Activated naive CD4-positive, alpha-beta T cell treated with anti-CD3 and anti-CD28 coated beads, Interleukin-2, amount 10 ng/mL, durations not matched to agents 7 days and 5 days (primary cell): ENCODE results near the gene CERS1.

Experiments used
- CTCF ChIA-PET: fragments of 350-600 bp; sonication (Branson Sonifier 250); formaldehyde crosslinking; loops from one replicate; lab custom pipeline; 2021; ENCODE audit warnings: antibody characterized with exemption; lab: Charles Lee
- DNase-seq: peaks from one replicate; pipeline ENCODE4 v3.0.0-alpha.2; 2020
- H3K27ac Mint-ChIP-seq: one replicate; pipeline ENCODE4 v1.8.0; 2021; ENCODE audit warnings: mild to moderate bottlenecking, moderate library complexity, mixed read lengths
- H3K27me3 Mint-ChIP-seq: one replicate; pipeline ENCODE4 v1.8.0; 2021; ENCODE audit warnings: mild to moderate bottlenecking, mixed read lengths
- H3K36me3 Mint-ChIP-seq: one replicate; pipeline ENCODE4 v1.8.0; 2021; ENCODE audit warnings: mixed read lengths
- H3K4me1 Mint-ChIP-seq: one replicate; pipeline ENCODE4 v1.8.0; 2021; ENCODE audit warnings: mixed read lengths
- H3K4me3 Mint-ChIP-seq: one replicate; pipeline ENCODE4 v1.8.0; 2021; ENCODE audit warnings: mild to moderate bottlenecking, moderate library complexity, mixed read lengths
- H3K9me3 Mint-ChIP-seq: one replicate; pipeline ENCODE4 v1.8.0; 2021; ENCODE audit warnings: mixed read lengths

The CERS1 gene

DNA sequence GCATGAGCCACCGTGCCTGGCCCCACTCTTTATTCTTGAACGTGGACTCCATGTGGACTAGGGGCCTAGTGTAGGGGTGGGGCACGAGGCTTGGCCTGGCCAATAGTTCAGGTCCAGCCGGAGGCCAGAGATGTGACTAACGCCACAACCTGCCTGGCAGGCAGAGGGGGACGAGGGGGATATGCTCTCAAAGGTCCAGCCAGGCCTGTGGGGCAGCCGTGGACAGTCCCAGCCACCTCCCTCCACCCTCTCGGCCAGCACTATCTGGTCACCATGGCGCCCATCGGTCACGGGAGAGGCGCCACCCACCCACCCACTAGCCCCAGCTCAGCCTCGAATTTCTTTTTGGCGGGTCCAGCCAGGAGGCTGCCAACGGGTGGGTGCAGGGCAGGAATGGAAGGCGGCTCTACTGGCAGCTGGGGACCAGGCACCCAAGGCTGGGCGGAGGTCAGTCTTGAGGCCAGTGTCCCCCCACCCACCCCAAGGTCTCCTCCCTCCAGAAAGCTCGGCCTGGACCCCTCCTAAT lies 2.2 kb upstream of the CERS1 start:
- no peaks in the 10 kb centered on the region for H3K9me3 Mint-ChIP-seq
- H3K27ac Mint-ChIP-seq, result no peak overlapping the region
- no peak for DNase-seq

DNA sequence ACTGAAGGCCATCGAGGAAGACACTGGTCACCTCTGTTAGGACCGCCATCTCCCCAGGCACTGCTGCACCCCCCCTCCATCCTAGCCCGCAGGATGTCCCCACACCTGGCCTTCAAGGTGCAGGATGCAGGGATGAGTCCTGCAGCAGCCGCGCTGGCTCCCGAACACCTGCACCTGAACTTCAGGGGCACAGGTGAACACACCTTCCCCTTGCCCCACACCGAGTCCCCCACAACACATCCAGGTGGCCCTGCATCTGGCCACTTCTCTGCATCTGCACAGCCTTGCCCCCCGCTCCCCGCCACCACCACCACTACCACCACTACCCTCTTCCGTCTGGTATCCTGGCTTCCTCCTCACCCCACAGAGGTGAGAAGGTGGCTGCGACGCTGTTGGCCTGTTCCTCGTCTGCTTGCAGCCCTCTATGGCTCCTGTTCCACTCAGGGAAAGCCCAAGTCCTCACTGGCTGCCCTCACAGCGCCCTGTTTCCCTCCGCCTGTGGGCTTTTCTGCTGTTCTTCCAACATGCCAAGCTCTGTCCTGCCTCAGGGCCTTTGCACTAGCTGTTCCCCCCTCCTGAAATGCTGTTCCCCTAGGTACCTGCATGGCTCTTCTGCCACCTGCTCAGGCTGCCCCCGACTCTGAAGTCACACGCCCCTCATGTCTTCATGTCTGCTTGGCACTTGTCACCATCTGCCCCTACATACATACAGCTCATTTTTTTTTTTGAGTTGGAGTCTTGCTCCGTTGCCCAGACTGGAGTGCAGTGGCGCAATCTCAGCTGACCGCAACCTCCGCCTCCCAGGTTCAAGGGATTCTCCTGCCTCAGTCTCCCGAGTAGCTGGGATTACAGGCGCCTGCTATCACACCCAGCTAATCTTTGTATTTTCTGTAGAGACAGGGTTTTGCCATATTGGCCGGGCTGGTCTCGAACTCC lies 1.4 kb upstream of the CERS1 start:
- CTCF ChIA-PET, result interaction anchor here (0.6 kb wide), 1 partner anchor 619 kb away, joined by 4 read pairs; no protein-coding TSS in a partner anchor
- peaks cover 53% of the 10 kb centered on the region for H3K27me3 Mint-ChIP-seq
- H3K9me3 Mint-ChIP-seq, result no peaks in the 10 kb centered on the region
- no peak overlapping the region for H3K4me3 Mint-ChIP-seq
- peaks cover 8% of the 10 kb centered on the region for H3K4me1 Mint-ChIP-seq
- no peak overlapping the region for H3K27ac Mint-ChIP-seq
- DNase-seq, result no peak
- peaks cover 15% of the 10 kb centered on the region for H3K36me3 Mint-ChIP-seq

More for the DNA sequence above, 2.2 kb upstream of the CERS1 start:
- Mint-ChIP-seq H3K4me3 (no peak overlapping the region), H3K4me1 (peaks cover 8% of the 10 kb centered on the region), H3K27me3 (peaks cover 45% of the 10 kb centered on the region), H3K36me3 (peaks cover 17% of the 10 kb centered on the region)
- CTCF ChIA-PET, result no interaction called here

GRCh38 chr19:18896421-18896841 lies 473 bp upstream of the CERS1 start:
- Mint-ChIP-seq H3K36me3 (peaks cover 13% of the 10 kb centered on the region), H3K9me3 (no peaks in the 10 kb centered on the region), H3K27me3 (peaks cover 57% of the 10 kb centered on the region), H3K4me3 (no peak overlapping the region), H3K27ac (no peak overlapping the region), H3K4me1 (peaks cover 8% of the 10 kb centered on the region)
- CTCF ChIA-PET, result no interaction called here
- no peak for DNase-seq

DNA sequence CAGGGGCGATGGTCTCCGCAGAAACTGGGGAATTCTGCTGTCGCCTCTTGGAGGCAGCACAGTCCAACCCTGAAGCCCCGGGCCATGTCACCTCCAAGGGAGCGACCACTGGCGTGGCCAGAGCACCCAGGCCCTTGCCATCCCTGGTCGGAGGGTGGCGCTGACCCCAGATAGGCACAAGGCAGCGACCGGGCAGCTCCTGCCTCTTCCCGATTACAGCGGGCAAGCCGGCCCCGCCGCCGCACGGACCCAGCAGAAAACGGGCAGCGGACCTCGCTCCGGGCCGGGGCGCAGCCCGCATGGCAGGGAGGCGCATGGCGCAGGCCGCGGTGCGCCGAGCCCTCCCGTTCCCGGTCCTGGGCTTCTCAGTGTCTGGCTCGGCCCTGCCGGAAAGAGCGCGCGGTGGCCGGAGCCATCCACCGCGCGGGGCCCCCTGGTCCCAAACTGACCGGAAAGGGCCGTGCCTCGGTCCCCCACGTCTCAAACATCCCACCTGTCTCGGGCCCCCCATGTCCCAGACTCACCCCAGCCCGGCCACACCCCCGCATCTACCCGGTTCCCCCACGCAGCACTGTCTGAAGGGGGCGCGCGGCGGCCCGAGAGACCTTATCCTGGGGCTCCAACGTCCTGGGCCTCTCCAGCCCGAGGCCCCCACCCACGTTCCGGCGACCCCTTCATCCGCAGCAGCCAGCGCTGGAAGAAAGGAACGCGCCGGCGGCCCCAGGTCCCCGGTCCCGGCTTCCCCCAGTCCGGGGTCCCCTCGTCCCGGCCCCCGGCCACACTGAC lies 727 bp downstream of the CERS1 start:
- CTCF ChIA-PET, result interaction anchor here (1.2 kb wide), 1 partner anchor 15 kb away, joined by 3 read pairs; no protein-coding TSS in a partner anchor

GRCh38 chr19:18894254-18895037 lies 1.5 kb downstream of the CERS1 start:
- H3K27ac Mint-ChIP-seq, result no peak overlapping the region
- H3K4me1 Mint-ChIP-seq, result peaks cover 8% of the 10 kb centered on the region
- no peak overlapping the region for H3K4me3 Mint-ChIP-seq
- peaks cover 72% of the 10 kb centered on the region for H3K27me3 Mint-ChIP-seq
- peaks cover 5% of the 10 kb centered on the region for H3K36me3 Mint-ChIP-seq
- CTCF ChIA-PET, result interaction anchor here (1.2 kb wide), 1 partner anchor 14 kb away, joined by 3 read pairs; no protein-coding TSS in a partner anchor
- no peak for DNase-seq
- no peaks in the 10 kb centered on the region for H3K9me3 Mint-ChIP-seq

More for the DNA sequence above, 727 bp downstream of the CERS1 start:
- Mint-ChIP-seq H3K4me3 (no peak overlapping the region), H3K9me3 (no peaks in the 10 kb centered on the region), H3K27me3 (peaks cover 65% of the 10 kb centered on the region), H3K4me1 (peaks cover 8% of the 10 kb centered on the region), H3K27ac (no peak overlapping the region), H3K36me3 (peaks cover 5% of the 10 kb centered on the region)
- no peak for DNase-seq

- no peak overlapping the region for H3K4me3 Mint-ChIP-seq
- H3K27me3 Mint-ChIP-seq, result peaks cover 73% of the 10 kb centered on the region
Measured at GRCh38 chr19:18893587-18894253, 2.2 kb downstream of the CERS1 start.

DNA sequence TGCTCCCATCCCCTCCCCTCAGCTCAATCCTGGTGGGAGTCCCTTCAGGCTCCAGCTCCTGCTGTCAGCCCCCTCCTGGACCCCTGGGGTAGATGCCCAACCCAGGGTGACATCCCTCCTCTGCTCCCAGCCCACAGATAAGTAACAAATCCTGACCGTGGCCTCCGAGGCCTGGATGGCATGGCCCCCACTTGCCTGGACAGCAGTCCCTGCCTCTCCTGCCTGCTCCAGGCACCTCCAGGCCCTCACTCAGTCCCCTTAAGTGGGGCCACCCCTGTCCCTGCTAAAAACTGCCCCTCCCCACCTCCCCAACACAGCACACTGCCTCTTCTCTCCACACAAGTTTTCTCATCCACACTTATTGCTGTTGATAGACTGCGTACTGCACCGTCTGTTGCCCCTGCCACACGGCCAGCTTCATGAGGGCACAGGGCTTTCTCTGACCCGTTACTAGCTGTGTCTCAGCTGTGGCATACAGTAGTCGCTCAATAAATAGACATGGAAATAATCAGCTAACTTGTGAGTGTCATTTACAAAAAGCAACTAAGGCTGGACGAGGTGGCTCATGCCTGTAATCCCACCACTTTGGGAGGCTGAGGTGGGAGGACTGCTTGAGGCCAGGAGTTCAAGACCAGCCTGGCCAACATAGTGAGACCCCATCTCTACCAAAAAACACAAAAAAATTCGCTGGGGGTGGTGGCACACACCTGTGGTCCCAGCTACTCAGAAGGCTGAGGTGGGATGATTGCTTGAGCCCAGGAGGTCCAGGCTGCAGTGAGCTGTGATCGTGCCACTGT lies 5.8 kb downstream of the CERS1 start:
- CTCF ChIA-PET, result interaction anchor here (0.8 kb wide), 1 partner anchor 43 kb away, joined by 3 read pairs; no protein-coding TSS in a partner anchor
- Mint-ChIP-seq H3K27ac (no peak overlapping the region), H3K27me3 (peaks cover 53% of the 10 kb centered on the region), H3K36me3 (no peaks in the 10 kb centered on the region), H3K9me3 (no peaks in the 10 kb centered on the region), H3K4me1 (no peaks in the 10 kb centered on the region), H3K4me3 (no peak overlapping the region)
- no peak for DNase-seq

More at GRCh38 chr19:18893587-18894253, 2.2 kb downstream of the CERS1 start:
- Mint-ChIP-seq H3K36me3 (peaks cover 5% of the 10 kb centered on the region), H3K27ac (no peak overlapping the region), H3K4me1 (peaks cover 8% of the 10 kb centered on the region), H3K9me3 (no peaks in the 10 kb centered on the region)
- no peak for DNase-seq
- CTCF ChIA-PET, result no interaction called here

- Mint-ChIP-seq H3K27ac (no peak overlapping the region), H3K4me1 (no peaks in the 10 kb centered on the region)
Measured at GRCh38 chr19:18886972-18887371, 9.0 kb downstream of the CERS1 start.

DNA sequence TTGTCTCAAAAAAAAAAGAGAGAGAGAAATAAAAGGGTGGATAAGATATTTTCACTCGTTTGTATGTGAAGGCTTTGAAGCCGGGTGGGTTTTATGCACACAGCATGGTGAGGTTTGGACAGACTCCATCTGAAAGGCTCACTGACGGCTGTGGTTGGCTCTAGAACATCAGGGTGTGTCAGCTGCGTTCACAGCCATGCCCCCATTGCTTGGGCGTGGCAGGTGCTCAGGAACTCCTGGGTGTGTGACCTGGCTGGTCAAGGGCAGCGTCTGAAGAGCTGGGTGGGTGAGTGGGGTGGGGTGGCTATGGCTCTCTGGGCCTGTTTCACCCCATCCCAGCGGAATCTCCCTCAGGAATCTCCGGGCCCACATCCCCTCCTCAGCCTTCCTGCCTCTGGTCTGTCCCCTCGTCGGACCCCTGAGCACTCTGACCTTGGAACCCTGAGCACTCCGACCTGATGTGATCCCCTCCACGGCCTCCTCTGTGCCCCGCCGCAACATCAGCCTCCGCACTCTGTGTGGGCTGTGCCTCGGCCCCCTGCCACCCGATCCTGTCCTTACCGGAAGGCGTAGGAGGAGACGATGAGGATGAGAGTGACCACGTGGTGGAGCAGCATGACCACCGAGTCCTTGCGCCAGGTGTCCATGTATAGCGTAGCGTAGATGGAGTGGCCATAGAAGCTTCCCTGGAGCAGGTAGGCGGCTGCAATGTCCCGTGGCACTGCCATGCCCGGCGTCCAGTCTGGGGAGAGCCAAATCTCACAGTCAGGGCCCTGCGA lies 12.2 kb downstream of the CERS1 start:
- no peaks in the 10 kb centered on the region for H3K4me1 Mint-ChIP-seq
- H3K9me3 Mint-ChIP-seq, result no peaks in the 10 kb centered on the region
- no peaks in the 10 kb centered on the region for H3K36me3 Mint-ChIP-seq
- no peak for DNase-seq
- H3K27me3 Mint-ChIP-seq, result peaks cover 10% of the 10 kb centered on the region
- CTCF ChIA-PET, result no interaction called here
- no peak overlapping the region for H3K27ac Mint-ChIP-seq
- no peak overlapping the region for H3K4me3 Mint-ChIP-seq

More at GRCh38 chr19:18886972-18887371, 9.0 kb downstream of the CERS1 start:
- DNase-seq, result no peak
- no peaks in the 10 kb centered on the region for H3K36me3 Mint-ChIP-seq
- H3K9me3 Mint-ChIP-seq, result no peaks in the 10 kb centered on the region
- H3K27me3 Mint-ChIP-seq, result peaks cover 26% of the 10 kb centered on the region
- CTCF ChIA-PET, result no interaction called here
- no peak overlapping the region for H3K4me3 Mint-ChIP-seq

- no peaks in the 10 kb centered on the region for H3K36me3 Mint-ChIP-seq
- no peak for DNase-seq
- H3K27me3 Mint-ChIP-seq, result peaks cover 9% of the 10 kb centered on the region
- CTCF ChIA-PET, result no interaction called here
- H3K27ac Mint-ChIP-seq, result no peak overlapping the region
- no peaks in the 10 kb centered on the region for H3K9me3 Mint-ChIP-seq
- no peak overlapping the region for H3K4me3 Mint-ChIP-seq
- no peaks in the 10 kb centered on the region for H3K4me1 Mint-ChIP-seq
Measured at GRCh38 chr19:18881491-18881890, 14.5 kb downstream of the CERS1 start.

- DNase-seq, result peak; percentile 49
- H3K27ac Mint-ChIP-seq, result no peak overlapping the region
- H3K4me1 Mint-ChIP-seq, result no peaks in the 10 kb centered on the region
- no peaks in the 10 kb centered on the region for H3K36me3 Mint-ChIP-seq
- CTCF ChIA-PET, result interaction anchor here (0.8 to 1.0 kb wide), 2 partner anchors 15 to 36 kb away, joined by 3 read pairs; no protein-coding TSS in a partner anchor
- no peak overlapping the region for H3K4me3 Mint-ChIP-seq
- no peaks in the 10 kb centered on the region for H3K9me3 Mint-ChIP-seq
- H3K27me3 Mint-ChIP-seq, result peaks cover 9% of the 10 kb centered on the region
Measured at GRCh38 chr19:18879579-18880373, 16.2 kb downstream of the CERS1 start.
